ENCODE measurements around the gene NDUFB6.

DNA sequence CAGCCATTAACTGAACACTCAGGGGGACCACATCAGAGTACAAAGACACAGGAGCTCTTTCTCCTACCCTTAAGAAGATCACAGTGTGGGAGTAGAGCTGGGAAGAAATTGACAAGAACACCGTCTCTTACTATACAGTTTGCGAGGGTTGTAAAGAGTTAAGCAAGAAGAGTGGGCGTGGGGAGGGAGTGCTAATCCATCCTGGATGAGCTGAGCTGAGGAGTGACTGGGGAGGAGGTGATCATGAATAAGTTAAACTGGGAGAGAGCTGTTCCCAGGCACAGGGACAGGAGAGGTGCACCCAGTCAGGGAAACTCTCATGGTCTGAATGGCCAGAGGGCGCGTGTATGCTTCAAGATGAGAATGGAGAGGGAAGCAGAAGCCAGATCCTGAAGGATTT, 45.3 kb upstream of the NDUFB6 start:
- TF ChIP-seq, protein P1, sequence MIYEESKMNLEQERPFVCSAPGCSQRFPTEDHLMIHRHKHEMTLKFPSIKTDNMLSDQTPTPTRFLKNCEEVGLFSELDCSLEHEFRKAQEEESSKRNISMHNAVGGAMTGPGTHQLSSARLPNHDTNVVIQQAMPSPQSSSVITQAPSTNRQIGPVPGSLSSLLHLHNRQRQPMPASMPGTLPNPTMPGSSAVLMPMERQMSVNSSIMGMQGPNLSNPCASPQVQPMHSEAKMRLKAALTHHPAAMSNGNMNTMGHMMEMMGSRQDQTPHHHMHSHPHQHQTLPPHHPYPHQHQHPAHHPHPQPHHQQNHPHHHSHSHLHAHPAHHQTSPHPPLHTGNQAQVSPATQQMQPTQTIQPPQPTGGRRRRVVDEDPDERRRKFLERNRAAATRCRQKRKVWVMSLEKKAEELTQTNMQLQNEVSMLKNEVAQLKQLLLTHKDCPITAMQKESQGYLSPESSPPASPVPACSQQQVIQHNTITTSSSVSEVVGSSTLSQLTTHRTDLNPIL (CRISPR knock-in tag; IDR thresholded peaks at IDR 0.05; ENCODE audit: low read depth) = no peak
- TF ChIP-seq, protein P2, sequence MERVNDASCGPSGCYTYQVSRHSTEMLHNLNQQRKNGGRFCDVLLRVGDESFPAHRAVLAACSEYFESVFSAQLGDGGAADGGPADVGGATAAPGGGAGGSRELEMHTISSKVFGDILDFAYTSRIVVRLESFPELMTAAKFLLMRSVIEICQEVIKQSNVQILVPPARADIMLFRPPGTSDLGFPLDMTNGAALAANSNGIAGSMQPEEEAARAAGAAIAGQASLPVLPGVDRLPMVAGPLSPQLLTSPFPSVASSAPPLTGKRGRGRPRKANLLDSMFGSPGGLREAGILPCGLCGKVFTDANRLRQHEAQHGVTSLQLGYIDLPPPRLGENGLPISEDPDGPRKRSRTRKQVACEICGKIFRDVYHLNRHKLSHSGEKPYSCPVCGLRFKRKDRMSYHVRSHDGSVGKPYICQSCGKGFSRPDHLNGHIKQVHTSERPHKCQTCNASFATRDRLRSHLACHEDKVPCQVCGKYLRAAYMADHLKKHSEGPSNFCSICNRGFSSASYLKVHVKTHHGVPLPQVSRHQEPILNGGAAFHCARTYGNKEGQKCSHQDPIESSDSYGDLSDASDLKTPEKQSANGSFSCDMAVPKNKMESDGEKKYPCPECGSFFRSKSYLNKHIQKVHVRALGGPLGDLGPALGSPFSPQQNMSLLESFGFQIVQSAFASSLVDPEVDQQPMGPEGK (CRISPR knock-in tag; IDR thresholded peaks at IDR 0.05; ENCODE audit: borderline replicate concordance) = no peak
- TF ChIP-seq ZFP3 (CRISPR knock-in tag; IDR thresholded peaks at IDR 0.05) (no peak), ARNTL (CRISPR knock-in tag; IDR thresholded peaks at IDR 0.05; ENCODE audit: borderline replicate concordance, low read depth) (no peak), ESRRG (CRISPR knock-in tag; IDR thresholded peaks at IDR 0.05) (no peak), ZC3H10 (CRISPR knock-in tag; IDR thresholded peaks at IDR 0.05) (no peak), SNAI2 (CRISPR knock-in tag; IDR thresholded peaks at IDR 0.05) (no peak), ZNF565 (CRISPR knock-in tag; conservative IDR thresholded peaks at IDR 0.05; ENCODE audit: low read depth) (no peak), ZFP30 (CRISPR knock-in tag; IDR thresholded peaks at IDR 0.05) (no peak)

All from SK-N-SH treated with all-trans-retinoic acid at 6 μM for 48 hours (cell line).